Cardiac fibroblast (primary cell): ENCODE results near the gene ACOX2.

Experiments used
- DNase-seq, 2 donors: peaks; one replicate each; pipeline versions ENCODE4 v3.0.0 to v3.0.0-alpha.2; 2010; ENCODE audit warnings: low read depth in 2 of 2
- H3K4me3 ChIP-seq, 2 donors: replicated peaks in 1 of 2; 1 replicate in 1 of 2; 2 replicates in 1 of 2; pipeline ENCODE4 v1.5.1; 2011; ENCODE audit warnings: low read depth in 2 of 2, low read length in 2 of 2, mild to moderate bottlenecking in 2 of 2, moderate library complexity in 1 of 2
- TF ChIP-seq, protein P1 (sequence below): IDR thresholded peaks from one replicate; pipeline ENCODE4 v1.5.1; 2011; ENCODE audit warnings: low read depth, mild to moderate bottlenecking, low read length, inconsistent platforms

ACOX2 gene

DNA sequence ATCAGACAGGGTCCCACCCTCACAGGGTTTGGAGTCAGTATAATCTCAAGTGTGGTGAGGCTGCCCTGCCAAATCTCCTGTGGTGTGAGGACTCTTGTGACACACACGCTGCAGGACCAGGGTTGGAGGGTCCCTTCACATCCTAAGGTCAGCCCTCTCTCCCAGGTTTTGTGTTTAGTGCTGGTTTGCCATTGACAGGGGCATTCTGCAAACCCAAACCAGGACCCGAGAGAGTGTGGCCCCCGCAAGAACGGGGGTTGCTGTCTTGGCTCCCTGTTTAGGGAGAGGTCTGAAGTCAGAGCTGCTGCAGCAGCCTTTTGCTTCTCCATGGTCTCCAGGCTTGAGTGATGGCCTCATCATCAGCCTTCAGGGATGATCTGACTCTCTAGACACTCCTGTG, 25.5 kb upstream of the ACOX2 start:
- TF ChIP-seq, protein P1, sequence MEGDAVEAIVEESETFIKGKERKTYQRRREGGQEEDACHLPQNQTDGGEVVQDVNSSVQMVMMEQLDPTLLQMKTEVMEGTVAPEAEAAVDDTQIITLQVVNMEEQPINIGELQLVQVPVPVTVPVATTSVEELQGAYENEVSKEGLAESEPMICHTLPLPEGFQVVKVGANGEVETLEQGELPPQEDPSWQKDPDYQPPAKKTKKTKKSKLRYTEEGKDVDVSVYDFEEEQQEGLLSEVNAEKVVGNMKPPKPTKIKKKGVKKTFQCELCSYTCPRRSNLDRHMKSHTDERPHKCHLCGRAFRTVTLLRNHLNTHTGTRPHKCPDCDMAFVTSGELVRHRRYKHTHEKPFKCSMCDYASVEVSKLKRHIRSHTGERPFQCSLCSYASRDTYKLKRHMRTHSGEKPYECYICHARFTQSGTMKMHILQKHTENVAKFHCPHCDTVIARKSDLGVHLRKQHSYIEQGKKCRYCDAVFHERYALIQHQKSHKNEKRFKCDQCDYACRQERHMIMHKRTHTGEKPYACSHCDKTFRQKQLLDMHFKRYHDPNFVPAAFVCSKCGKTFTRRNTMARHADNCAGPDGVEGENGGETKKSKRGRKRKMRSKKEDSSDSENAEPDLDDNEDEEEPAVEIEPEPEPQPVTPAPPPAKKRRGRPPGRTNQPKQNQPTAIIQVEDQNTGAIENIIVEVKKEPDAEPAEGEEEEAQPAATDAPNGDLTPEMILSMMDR, result no peak
- H3K4me3 ChIP-seq, result no peak overlapping the region
- no peak for DNase-seq

DNA sequence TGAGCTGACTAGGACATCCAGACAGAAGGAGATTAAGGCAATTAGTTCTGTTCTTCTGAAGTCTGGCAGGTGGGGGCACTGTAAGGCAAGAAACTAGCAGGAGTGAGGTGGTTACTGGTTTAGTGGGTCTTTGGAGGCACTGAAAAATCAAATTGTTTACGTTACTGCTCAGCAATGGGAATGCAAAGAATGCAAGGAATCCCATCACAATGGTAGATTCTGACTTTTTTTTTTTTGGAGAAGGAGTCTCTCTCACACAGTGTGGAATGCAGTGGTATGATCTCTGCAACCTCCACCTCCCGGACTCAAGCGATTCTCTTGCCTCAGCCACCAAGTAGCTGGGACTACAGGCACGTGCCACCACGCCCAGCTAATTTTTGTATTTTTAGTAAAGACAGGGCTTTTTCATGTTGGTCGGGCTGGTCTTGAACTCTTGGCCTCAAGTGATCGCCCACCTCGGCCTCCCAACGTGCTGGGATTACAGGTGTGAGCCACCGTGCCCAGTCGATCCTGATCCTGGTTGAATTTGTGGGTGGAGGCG, 23.9 kb upstream of the ACOX2 start:
- TF ChIP-seq, protein P1, result peak; percentile 61
- no peak overlapping the region for H3K4me3 ChIP-seq
- peak; percentile 96 to 97 for DNase-seq

DNA sequence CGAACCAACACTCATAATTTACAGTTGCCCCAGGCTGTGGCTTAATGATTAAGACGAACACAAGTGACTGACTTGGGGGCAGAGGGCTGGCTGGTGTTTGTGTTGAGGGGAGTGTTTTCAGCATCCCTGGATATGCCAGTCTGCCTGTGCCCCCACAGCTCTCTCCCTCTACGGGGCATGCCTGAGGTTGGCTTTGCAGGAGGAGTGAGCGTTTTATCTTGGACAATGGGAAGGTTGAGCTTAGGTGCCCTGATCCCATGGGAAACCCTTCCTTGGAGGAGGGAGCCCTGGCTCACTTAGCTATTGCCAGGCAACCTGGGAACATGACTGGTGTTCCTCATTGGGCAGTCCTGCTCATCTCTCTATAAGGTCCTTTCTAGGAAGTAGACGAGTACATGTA, 22.6 kb upstream of the ACOX2 start:
- TF ChIP-seq, protein P1, result no peak
- no peak overlapping the region for H3K4me3 ChIP-seq
- no peak for DNase-seq

DNA sequence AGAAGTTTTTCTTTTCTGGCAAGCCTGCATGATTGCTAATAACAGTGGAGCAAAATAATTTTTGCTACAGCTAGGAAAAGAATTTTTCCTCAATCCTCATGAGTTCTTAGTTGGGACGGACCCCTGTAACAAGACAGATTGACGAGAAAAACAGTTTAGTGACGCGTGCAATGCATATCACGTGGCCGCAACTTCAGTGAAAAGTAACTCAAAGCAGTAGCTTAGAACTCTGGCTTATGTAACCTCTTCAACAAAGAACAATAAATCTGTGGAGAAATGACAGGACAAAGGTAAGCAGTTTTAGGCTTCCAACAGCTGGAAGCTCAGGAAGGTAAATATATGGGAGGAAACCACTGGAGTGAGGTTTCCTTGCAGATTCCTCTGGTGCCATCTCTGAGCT, 20.5 kb upstream of the ACOX2 start:
- TF ChIP-seq, protein P1, result no peak
- no peak overlapping the region for H3K4me3 ChIP-seq
- DNase-seq, result no peak

DNA sequence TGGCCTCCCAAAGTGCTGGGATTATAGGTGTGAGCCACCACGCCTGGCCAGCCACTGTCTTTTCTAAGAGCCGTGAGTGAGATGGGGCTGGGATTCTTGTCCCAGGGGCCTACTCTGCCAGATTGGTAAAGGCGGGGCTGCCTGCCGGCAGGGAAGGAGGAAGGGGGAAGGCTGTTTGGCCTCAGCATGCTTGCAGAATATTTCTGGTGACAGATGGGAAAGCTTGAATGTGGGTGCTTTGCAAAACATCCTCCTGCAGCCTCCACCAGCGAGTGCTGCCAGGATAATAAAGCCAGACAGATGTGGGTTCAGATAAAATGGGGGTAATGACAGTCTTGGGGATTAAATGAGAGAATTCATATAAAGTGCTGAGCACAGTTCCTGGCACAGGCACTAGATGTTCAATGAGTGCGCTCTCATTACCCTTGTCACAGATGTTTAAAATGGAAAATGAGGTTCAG, 19.8 kb upstream of the ACOX2 start:
- TF ChIP-seq, protein P1, result no peak
- no peak overlapping the region for H3K4me3 ChIP-seq
- DNase-seq, result no peak

DNA sequence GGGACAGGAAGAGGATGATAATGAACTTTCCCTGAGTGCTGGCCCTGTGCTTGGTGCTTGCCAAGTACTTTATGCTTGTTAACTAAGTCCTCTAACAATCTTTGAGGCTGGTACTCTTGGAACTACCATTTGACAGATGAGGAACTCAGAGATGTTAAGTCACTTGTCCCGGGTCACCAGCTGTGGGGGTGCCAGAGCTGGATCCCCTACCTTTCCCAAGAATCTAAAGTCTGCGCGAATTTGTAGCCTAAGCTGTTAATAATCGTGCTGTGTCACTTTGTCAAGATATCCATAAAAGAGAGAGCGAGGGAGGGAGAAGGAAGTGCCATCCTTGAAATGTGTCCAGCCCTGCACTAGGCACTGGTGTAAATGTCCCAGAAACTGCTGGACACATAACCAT, 19.0 kb upstream of the ACOX2 start:
- no peak overlapping the region for H3K4me3 ChIP-seq
- DNase-seq, result no peak
- TF ChIP-seq, protein P1, result no peak

DNA sequence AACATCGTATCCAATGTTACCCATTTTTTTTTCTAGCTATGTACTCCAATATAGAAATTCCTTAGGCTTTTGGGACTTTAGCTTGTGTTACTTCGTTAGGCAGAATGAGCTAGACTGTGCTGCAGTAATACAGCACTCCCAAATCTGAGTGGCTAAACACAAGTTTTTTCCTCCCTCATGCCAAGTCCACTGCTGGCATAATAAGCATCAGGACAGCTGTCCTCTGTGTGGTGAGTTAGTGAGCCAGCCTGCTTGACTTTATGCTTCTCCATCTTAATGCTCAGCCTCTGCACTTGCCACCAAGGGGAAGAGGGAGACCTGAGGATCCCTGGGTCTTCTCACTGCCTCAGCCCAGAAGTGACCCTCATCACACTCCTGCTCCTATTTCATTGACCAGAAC, 18.2 kb upstream of the ACOX2 start:
- TF ChIP-seq, protein P1, result no peak
- H3K4me3 ChIP-seq, result no peak overlapping the region
- DNase-seq, result no peak
